Neural progenitor cell (in vitro differentiated cells): ENCODE data around the gene LMAN2. TPM values are rescaled to one million over a fixed set of nuclear protein-coding genes. Genes with fewer than 3 reads are reported as not detected.

ENCODE experiments used
- DNase-seq: peaks from one replicate; pipeline ENCODE4 v3.0.0-alpha.2; 2016; ENCODE audit warnings: low spot score
- H2AFZ ChIP-seq: fragments of 200-600 bp; sonication (generic); replicated peaks from 2 replicates; pipeline ENCODE4 v1.6.1; 2016; ENCODE audit warnings: antibody characterized with exemption
- H3F3A ChIP-seq: fragments of 200-600 bp; sonication (generic); 2 replicates; pipeline ENCODE4 v1.6.1; 2016; ENCODE audit warnings: antibody characterized with exemption, low read depth
- H3K27ac ChIP-seq: fragments of 200-600 bp; sonication (generic); 2 replicates; pipeline ENCODE4 v1.5.1; 2016; ENCODE audit warnings: mild to moderate bottlenecking
- H3K27me3 ChIP-seq: fragments of 200-600 bp; sonication (generic); 2 replicates; pipeline ENCODE4 v1.6.1; 2016; ENCODE audit warnings: mild to moderate bottlenecking, moderate library complexity
- H3K36me3 ChIP-seq: fragments of 200-600 bp; sonication (generic); 2 replicates; pipeline ENCODE4 v1.5.1; 2016
- H3K4me1 ChIP-seq: fragments of 200-600 bp; sonication (generic); 2 replicates; pipeline ENCODE4 v1.6.1; 2016; ENCODE audit warnings: mixed run types
- H3K4me2 ChIP-seq: fragments of 200-600 bp; sonication (generic); 2 replicates; pipeline ENCODE4 v1.6.1; 2016
- H3K4me3 ChIP-seq: fragments of 200-600 bp; sonication (generic); 2 replicates; pipeline ENCODE4 v1.5.1; 2016
- H3K79me2 ChIP-seq: fragments of 200-600 bp; sonication (generic); 2 replicates; pipeline ENCODE4 v1.6.1; 2016; ENCODE audit warnings: low read depth
- H3K9ac ChIP-seq: fragments of 200-600 bp; sonication (generic); 2 replicates; pipeline ENCODE4 v1.6.1; 2016
- H3K9me3 ChIP-seq: fragments of 200-600 bp; sonication (generic); 2 replicates; pipeline ENCODE4 v1.5.1; 2016; ENCODE audit warnings: low read depth
- H4K20me1 ChIP-seq: fragments of 200-600 bp; sonication (generic); 2 replicates; pipeline ENCODE4 v1.6.1; 2016; ENCODE audit warnings: low read depth
- H3K27ac Mint-ChIP-seq: 3 replicates; pipeline ENCODE4 v1.8.0; 2021; ENCODE audit warnings: mixed read lengths
- H3K27me3 Mint-ChIP-seq: 2 replicates; pipeline ENCODE4 v1.8.0; 2022; ENCODE audit warnings: low read depth, mild to moderate bottlenecking, inconsistent platforms, moderate library complexity, mixed read lengths; ENCODE audit not compliant: insufficient read depth
- H3K36me3 Mint-ChIP-seq: 3 replicates; pipeline ENCODE4 v1.8.0; 2021; ENCODE audit warnings: mixed read lengths
- H3K4me1 Mint-ChIP-seq: 3 replicates; pipeline ENCODE4 v1.8.0; 2021; ENCODE audit warnings: mixed read lengths
- H3K4me3 Mint-ChIP-seq: 3 replicates; pipeline ENCODE4 v1.8.0; 2021; ENCODE audit warnings: mild to moderate bottlenecking, moderate library complexity, mixed read lengths
- H3K9me3 Mint-ChIP-seq: 3 replicates; pipeline ENCODE4 v1.8.0; 2020; ENCODE audit warnings: mixed read lengths
- EZH2 ChIP-seq: fragments of 200-600 bp; sonication (generic); IDR thresholded peaks from 2 replicates; pipeline ENCODE4 v1.6.1; 2017; ENCODE audit warnings: antibody characterized with exemption, mild to moderate bottlenecking, moderate library complexity
- EZH2phosphoT487 ChIP-seq: fragments of 200-600 bp; sonication (generic); IDR thresholded peaks from 2 replicates; pipeline ENCODE4 v1.6.1; 2017; ENCODE audit warnings: antibody characterized with exemption
- total RNA-seq: library from RNA; depleted of rRNA; stranded (reverse); fragments of >200 nt; gene quantifications from 2 replicates; pipeline ENCODE4 v1.2.3, GENCODE V29; 2015; ENCODE audit warnings: low replicate concordance
- TF ChIP-seq, protein P1 (sequence below): fragments of 200-600 bp; sonication (generic); IDR thresholded peaks from 2 replicates; pipeline ENCODE4 v1.5.1; 2017; ENCODE audit warnings: antibody characterized with exemption, mild to moderate bottlenecking

LMAN2 gene
- total RNA-seq, 1 donor from 2014 or later: 96.5 TPM

DNA sequence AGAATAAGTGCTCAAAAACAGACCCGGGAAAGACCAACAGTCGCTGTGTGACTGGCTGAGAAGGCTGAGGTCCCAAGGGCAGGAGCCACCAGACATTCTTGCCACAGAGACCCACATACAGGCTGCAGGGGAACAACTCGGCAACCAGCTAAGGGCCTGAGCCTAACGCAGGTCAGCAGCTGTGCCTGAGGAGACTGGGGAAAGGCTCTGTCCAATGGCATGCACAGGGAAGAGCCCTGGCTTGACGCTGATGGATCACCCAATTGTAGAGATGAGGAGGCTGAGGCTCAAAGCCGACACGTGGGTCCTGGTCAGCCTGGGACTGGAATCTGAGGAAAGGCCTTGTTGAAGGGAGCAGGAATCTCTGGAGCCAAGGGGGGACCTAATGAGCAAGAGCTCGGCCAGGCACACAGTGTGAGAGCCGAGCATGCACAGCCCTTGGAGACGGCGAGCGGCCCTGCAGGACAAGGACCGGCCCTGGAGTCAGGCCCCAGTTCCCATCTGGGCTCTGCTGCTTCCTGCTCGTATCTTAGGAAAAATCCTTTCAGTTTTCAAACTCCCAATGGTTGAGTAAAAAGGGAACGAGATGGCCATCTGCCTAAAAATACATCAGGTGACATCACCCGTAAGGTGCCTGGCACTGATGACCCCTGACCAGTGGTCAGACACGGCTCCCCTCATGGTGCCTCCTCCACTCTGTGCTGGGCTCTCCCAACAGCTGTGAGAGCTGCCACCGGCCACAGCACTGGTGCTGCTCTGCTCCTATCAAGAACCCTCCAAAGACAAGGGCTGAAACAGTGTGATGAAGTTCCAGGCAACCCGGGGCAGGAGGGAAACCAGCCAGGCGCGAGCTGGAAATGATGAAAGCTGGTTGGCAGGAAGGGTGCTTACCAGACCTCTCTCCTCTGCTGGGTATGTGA, 16.4 kb downstream of the LMAN2 start:
- Histone ChIP-seq H3K27ac (no peak overlapping the region), H3K9ac (no peak overlapping the region), H2AFZ (no peak overlapping the region), H3K4me3 (no peak overlapping the region), H3K79me2 (no peaks in the 10 kb centered on the region), H3K36me3 (no peaks in the 10 kb centered on the region), H3K27me3 (no peaks in the 10 kb centered on the region), H3F3A (no peaks in the 10 kb centered on the region), H3K4me2 (no peak overlapping the region), H3K9me3 (no peaks in the 10 kb centered on the region), H4K20me1 (peaks cover 5% of the 10 kb centered on the region), H3K4me1 (no peaks in the 10 kb centered on the region)
- Mint-ChIP-seq H3K4me1 (no peaks in the 10 kb centered on the region), H3K9me3 (no peaks in the 10 kb centered on the region), H3K4me3 (no peak overlapping the region), H3K27ac (no peak overlapping the region), H3K36me3 (peaks cover 11% of the 10 kb centered on the region), H3K27me3 (peaks cover 4% of the 10 kb centered on the region)
- TF ChIP-seq EZH2 (no peak), EZH2phosphoT487 (no peak)
- TF ChIP-seq, protein P1, sequence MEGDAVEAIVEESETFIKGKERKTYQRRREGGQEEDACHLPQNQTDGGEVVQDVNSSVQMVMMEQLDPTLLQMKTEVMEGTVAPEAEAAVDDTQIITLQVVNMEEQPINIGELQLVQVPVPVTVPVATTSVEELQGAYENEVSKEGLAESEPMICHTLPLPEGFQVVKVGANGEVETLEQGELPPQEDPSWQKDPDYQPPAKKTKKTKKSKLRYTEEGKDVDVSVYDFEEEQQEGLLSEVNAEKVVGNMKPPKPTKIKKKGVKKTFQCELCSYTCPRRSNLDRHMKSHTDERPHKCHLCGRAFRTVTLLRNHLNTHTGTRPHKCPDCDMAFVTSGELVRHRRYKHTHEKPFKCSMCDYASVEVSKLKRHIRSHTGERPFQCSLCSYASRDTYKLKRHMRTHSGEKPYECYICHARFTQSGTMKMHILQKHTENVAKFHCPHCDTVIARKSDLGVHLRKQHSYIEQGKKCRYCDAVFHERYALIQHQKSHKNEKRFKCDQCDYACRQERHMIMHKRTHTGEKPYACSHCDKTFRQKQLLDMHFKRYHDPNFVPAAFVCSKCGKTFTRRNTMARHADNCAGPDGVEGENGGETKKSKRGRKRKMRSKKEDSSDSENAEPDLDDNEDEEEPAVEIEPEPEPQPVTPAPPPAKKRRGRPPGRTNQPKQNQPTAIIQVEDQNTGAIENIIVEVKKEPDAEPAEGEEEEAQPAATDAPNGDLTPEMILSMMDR: no peak
- no peak for DNase-seq

GRCh38 chr5:177334155-177334551, 17.3 kb downstream of the LMAN2 start:
- Mint-ChIP-seq H3K4me3 (no peak overlapping the region), H3K27ac (no peak overlapping the region), H3K4me1 (no peaks in the 10 kb centered on the region), H3K9me3 (no peaks in the 10 kb centered on the region), H3K36me3 (peaks cover 16% of the 10 kb centered on the region), H3K27me3 (peaks cover 7% of the 10 kb centered on the region)
- Histone ChIP-seq H3K4me1 (no peaks in the 10 kb centered on the region), H2AFZ (no peak overlapping the region), H3K9ac (no peak overlapping the region), H3K4me2 (no peak overlapping the region), H3K9me3 (no peaks in the 10 kb centered on the region), H3K79me2 (no peaks in the 10 kb centered on the region), H3K4me3 (no peak overlapping the region), H3K36me3 (no peaks in the 10 kb centered on the region), H3K27ac (no peak overlapping the region), H4K20me1 (peaks cover 4% of the 10 kb centered on the region), H3F3A (no peaks in the 10 kb centered on the region), H3K27me3 (no peaks in the 10 kb centered on the region)
- TF ChIP-seq, protein P1: no peak
- TF ChIP-seq EZH2: no peak
- no peak for TF ChIP-seq EZH2phosphoT487
- no peak for DNase-seq

GRCh38 chr5:177333420-177334154, 17.9 kb downstream of the LMAN2 start:
- H3K4me3 Mint-ChIP-seq: no peak overlapping the region
- H3K9me3 Mint-ChIP-seq: no peaks in the 10 kb centered on the region
- Histone ChIP-seq H3K36me3 (no peaks in the 10 kb centered on the region), H3K4me3 (no peak overlapping the region), H4K20me1 (peaks cover 3% of the 10 kb centered on the region), H2AFZ (no peak overlapping the region), H3K4me1 (no peaks in the 10 kb centered on the region), H3K9ac (no peak overlapping the region), H3K27me3 (no peaks in the 10 kb centered on the region), H3K27ac (no peak overlapping the region), H3K4me2 (no peak overlapping the region), H3K9me3 (no peaks in the 10 kb centered on the region), H3F3A (no peaks in the 10 kb centered on the region), H3K79me2 (no peaks in the 10 kb centered on the region)
- H3K27ac Mint-ChIP-seq: no peak overlapping the region
- TF ChIP-seq EZH2 (no peak), EZH2phosphoT487 (no peak)
- TF ChIP-seq, protein P1: no peak
- no peak for DNase-seq
- peaks cover 16% of the 10 kb centered on the region for H3K36me3 Mint-ChIP-seq
- H3K4me1 Mint-ChIP-seq: no peaks in the 10 kb centered on the region
- peaks cover 7% of the 10 kb centered on the region for H3K27me3 Mint-ChIP-seq
